ENCODE measurements around the gene SEC14L1. TPM values are rescaled to one million over a fixed set of nuclear protein-coding genes. Genes with fewer than 3 reads are reported as not detected.
"Not testable (repeated sequence)": the region's sequence is repeated elsewhere in the genome, so short reads cannot be mapped to it uniquely, and the experiment has no call there.

Gene SEC14L1
- total RNA-seq, 1 experiment from 2014 or later, result 76.0 TPM

DNA sequence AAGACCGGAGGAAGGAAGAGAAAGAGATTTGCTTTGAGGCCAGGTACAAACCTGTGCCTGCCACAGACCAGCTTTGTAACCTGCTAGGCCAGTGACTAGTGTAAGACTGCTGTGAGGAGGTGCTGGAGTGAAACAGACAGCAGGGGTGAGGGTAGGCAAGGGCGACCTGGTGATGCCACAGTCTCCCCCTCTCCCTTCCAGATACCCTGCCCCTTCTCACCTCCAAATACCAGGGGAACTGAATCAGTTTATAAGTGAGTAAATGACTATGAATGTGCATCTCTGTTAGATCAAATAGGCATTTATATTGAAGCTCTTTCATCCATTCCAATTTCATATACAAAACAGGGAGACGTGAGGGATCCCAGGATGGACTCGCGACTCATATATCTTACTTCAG is 9.4 kb downstream of the SEC14L1 start:
- no peaks in the 10 kb centered on the region for H3K9me3 ChIP-seq (replicated peaks)
- H3K27ac ChIP-seq, result no peak overlapping the region
- H3K27me3 ChIP-seq (replicated peaks), result no peaks in the 10 kb centered on the region
- peaks cover 18% of the 10 kb centered on the region for H3K4me1 ChIP-seq (replicated peaks)
- H3K36me3 ChIP-seq, result peaks cover 96% of the 10 kb centered on the region
- H3K4me3 ChIP-seq, result no peak overlapping the region
- DNase-seq (ENCODE audit: low read depth in 1 of 2, low spot score in 2 of 2), result no peak

- H3K9me3 ChIP-seq (replicated peaks), result no peaks in the 10 kb centered on the region
- DNase-seq (ENCODE audit: low read depth in 1 of 2, low spot score in 2 of 2), result no peak
- H3K4me1 ChIP-seq (replicated peaks), result peaks cover 8% of the 10 kb centered on the region
- H3K27ac ChIP-seq, result no peak overlapping the region
- H3K4me3 ChIP-seq, result no peak overlapping the region
- no peaks in the 10 kb centered on the region for H3K27me3 ChIP-seq (replicated peaks)
- peaks cover 98% of the 10 kb centered on the region for H3K36me3 ChIP-seq
These were observed 10.4 kb downstream of the SEC14L1 start for GRCh38 chr17:77151186-77151585.

- not testable (repeated sequence) for H3K4me3 ChIP-seq; H3K27ac ChIP-seq; H3K27me3 ChIP-seq (replicated peaks); H3K9me3 ChIP-seq (replicated peaks); H3K4me1 ChIP-seq (replicated peaks); DNase-seq (ENCODE audit: low read depth in 1 of 2, low spot score in 2 of 2)
- peaks cover 96% of the 10 kb centered on the region for H3K36me3 ChIP-seq
These were observed 11.3 kb downstream of the SEC14L1 start for GRCh38 chr17:77152056-77152455.

- no peak for DNase-seq (ENCODE audit: low read depth in 1 of 2, low spot score in 2 of 2)
- no peak overlapping the region for H3K4me3 ChIP-seq
- H3K4me1 ChIP-seq (replicated peaks), result no peaks in the 10 kb centered on the region
- peaks cover 93% of the 10 kb centered on the region for H3K36me3 ChIP-seq
- no peaks in the 10 kb centered on the region for H3K27me3 ChIP-seq (replicated peaks)
- no peak overlapping the region for H3K27ac ChIP-seq
- no peaks in the 10 kb centered on the region for H3K9me3 ChIP-seq (replicated peaks)
These were observed 12.7 kb downstream of the SEC14L1 start for GRCh38 chr17:77153472-77153871.

GRCh38 chr17:77153999-77154586 is 13.3 kb downstream of the SEC14L1 start:
- H3K4me3 ChIP-seq, result no peak overlapping the region
- no peaks in the 10 kb centered on the region for H3K27me3 ChIP-seq (replicated peaks)
- no peak overlapping the region for H3K27ac ChIP-seq
- no peaks in the 10 kb centered on the region for H3K4me1 ChIP-seq (replicated peaks)
- H3K36me3 ChIP-seq, result peaks cover 87% of the 10 kb centered on the region
- no peaks in the 10 kb centered on the region for H3K9me3 ChIP-seq (replicated peaks)
- no peak for DNase-seq (ENCODE audit: low read depth in 1 of 2, low spot score in 2 of 2)

- Histone ChIP-seq H3K9me3 (replicated peaks) (no peaks in the 10 kb centered on the region), H3K36me3 (peaks cover 84% of the 10 kb centered on the region), H3K27ac (no peak overlapping the region), H3K27me3 (replicated peaks) (no peaks in the 10 kb centered on the region), H3K4me3 (no peak overlapping the region), H3K4me1 (replicated peaks) (peaks cover 9% of the 10 kb centered on the region)
- no peak for DNase-seq (ENCODE audit: low read depth in 1 of 2, low spot score in 2 of 2)
These were observed 14.4 kb downstream of the SEC14L1 start for GRCh38 chr17:77155125-77155524.

DNA sequence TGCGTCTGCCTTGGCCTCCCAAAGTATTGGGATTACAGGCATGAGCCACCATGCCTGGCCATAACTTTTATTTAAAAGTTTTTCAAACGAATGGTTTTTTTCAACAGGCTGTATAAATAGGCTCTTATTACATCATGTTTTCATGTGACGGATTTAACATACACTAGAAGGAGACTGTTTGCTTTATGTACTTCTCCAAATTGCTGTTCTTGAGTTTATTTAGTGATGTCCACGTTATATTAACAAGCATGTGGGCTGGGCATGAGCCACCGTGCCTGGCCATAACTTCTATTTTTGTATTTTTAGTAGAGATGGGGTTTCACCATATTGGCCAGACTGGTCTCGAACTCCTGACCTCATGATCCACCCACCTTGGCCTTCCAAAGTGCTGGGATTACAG is 17.0 kb downstream of the SEC14L1 start:
- Histone ChIP-seq H3K4me1 (replicated peaks) (peaks cover 33% of the 10 kb centered on the region), H3K36me3 (peaks cover 62% of the 10 kb centered on the region)
- not testable (repeated sequence) for DNase-seq (ENCODE audit: low read depth in 1 of 2, low spot score in 2 of 2); H3K9me3 ChIP-seq (replicated peaks); H3K4me3 ChIP-seq; H3K27me3 ChIP-seq (replicated peaks); H3K27ac ChIP-seq

GRCh38 chr17:77160091-77160874 is 19.5 kb downstream of the SEC14L1 start:
- H3K36me3 ChIP-seq, result peaks cover 50% of the 10 kb centered on the region
- DNase-seq (ENCODE audit: low read depth in 1 of 2, low spot score in 2 of 2), result peak in 1 of 2 experiments; percentile 65
- H3K27me3 ChIP-seq (replicated peaks), result no peaks in the 10 kb centered on the region
- H3K27ac ChIP-seq, result 0 out of 2 replicates have a peak overlapping the region, but pooled peaks have one; percentile 1
- no peaks in the 10 kb centered on the region for H3K9me3 ChIP-seq (replicated peaks)
- H3K4me3 ChIP-seq, result no peak overlapping the region
- peaks cover 59% of the 10 kb centered on the region for H3K4me1 ChIP-seq (replicated peaks)

DNA sequence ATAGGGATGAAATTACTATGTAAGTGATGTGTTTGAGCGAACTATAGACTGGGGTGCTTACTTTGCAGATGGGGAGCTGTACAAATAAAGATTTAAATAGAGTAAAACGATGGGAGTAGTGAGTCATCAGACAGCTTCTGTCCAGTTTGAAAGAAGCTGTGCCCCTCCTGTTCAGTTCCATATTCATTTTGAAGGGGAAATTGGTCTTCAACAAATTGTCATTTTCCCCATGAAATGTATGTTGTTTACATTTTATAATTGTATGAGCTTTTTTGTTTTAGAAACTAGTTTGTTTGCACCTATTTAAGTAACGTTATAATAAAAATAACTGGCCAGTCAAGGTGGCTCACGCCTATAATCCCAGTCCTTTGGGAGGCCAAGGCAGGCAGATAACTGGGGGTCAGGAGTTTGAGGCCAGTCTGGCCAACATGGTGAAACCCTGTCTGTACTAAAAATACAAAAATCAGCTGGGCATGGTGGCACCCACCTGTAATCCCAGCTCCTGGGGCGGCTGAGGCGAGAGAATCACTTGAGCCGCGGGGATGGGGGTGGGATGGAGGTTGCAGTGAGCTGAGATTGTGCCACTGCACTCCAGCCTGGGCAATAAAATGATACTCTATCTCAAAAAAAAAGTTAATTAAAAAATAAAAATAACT is 20.2 kb downstream of the SEC14L1 start:
- Histone ChIP-seq H3K27me3 (replicated peaks) (no peaks in the 10 kb centered on the region), H3K4me1 (replicated peaks) (peaks cover 66% of the 10 kb centered on the region), H3K36me3 (peaks cover 47% of the 10 kb centered on the region), H3K4me3 (no peak overlapping the region), H3K9me3 (replicated peaks) (no peaks in the 10 kb centered on the region), H3K27ac (no peak overlapping the region)
- DNase-seq (ENCODE audit: low read depth in 1 of 2, low spot score in 2 of 2), result no peak

DNA sequence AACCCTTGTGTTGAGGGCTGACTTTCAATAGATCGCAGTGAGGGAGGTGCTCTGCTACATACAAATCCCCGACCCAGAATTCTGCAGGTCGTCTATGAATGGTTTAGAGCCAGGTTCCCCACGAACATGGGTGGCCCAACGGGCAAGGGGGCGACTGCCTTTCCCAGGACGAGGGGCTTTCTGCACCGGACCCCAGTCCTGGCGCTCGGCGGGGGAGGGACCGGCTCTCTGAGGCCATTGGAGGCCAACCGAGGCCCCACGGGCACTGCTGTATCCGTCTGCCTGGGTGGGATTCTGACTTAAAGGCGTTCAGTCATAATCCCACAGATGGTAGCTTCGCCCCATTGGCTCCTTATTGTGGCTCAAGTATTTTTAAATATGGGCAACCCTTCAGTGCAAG is 21.2 kb downstream of the SEC14L1 start:
- H3K4me1 ChIP-seq (replicated peaks), result peaks cover 70% of the 10 kb centered on the region
- H3K27me3 ChIP-seq (replicated peaks), result no peaks in the 10 kb centered on the region
- no peak for DNase-seq (ENCODE audit: low read depth in 1 of 2, low spot score in 2 of 2)
- no peak overlapping the region for H3K4me3 ChIP-seq
- no peaks in the 10 kb centered on the region for H3K9me3 ChIP-seq (replicated peaks)
- no peak overlapping the region for H3K27ac ChIP-seq
- peaks cover 49% of the 10 kb centered on the region for H3K36me3 ChIP-seq

GRCh38 chr17:77163001-77163400 is 22.2 kb downstream of the SEC14L1 start:
- no peaks in the 10 kb centered on the region for H3K27me3 ChIP-seq (replicated peaks)
- peaks cover 9% of the 10 kb centered on the region for H3K9me3 ChIP-seq (replicated peaks)
- peaks cover 52% of the 10 kb centered on the region for H3K36me3 ChIP-seq
- no peak overlapping the region for H3K4me3 ChIP-seq
- DNase-seq (ENCODE audit: low read depth in 1 of 2, low spot score in 2 of 2), result no peak
- no peak overlapping the region for H3K27ac ChIP-seq
- peaks cover 70% of the 10 kb centered on the region for H3K4me1 ChIP-seq (replicated peaks)

- Histone ChIP-seq H3K27ac (peak overlapping the region; percentile 83), H3K36me3 (peaks cover 53% of the 10 kb centered on the region), H3K27me3 (replicated peaks) (no peaks in the 10 kb centered on the region), H3K9me3 (replicated peaks) (peaks cover 16% of the 10 kb centered on the region), H3K4me1 (replicated peaks) (peaks cover 70% of the 10 kb centered on the region), H3K4me3 (no peak overlapping the region)
- DNase-seq (ENCODE audit: low read depth in 1 of 2, low spot score in 2 of 2), result peak in 1 of 2 experiments; percentile 72
These were observed 22.9 kb downstream of the SEC14L1 start for GRCh38 chr17:77163511-77164280.

DNA sequence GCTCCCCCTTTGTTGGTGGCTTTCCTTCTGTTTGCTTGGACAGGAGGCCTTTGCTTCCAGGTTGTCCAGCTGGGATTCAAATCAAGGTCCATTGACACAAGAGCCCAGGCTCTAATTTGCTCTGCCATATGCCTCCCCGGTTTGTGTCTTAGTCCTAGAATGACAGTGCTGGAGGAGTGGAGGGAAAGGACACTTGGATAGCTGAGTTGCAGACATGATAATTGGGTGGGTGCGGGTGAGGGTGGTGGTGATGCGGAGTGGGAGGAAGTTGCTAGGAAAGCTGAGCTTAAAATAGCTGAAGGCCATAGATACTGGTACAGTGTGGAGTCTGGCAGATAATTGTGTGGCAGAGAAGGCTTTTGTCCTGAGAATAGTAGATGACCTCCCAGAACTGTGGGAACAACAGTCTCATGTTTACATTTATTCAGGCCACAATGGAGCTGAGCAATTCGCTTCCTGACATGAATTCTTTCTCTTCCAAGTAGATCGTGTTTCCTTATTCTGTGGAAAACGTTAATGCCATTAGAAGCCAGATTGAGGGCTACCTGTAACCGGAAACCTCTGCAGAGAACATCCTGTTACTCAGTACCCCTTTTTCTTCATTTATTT is 23.8 kb downstream of the SEC14L1 start:
- no peak overlapping the region for H3K4me3 ChIP-seq
- peaks cover 67% of the 10 kb centered on the region for H3K4me1 ChIP-seq (replicated peaks)
- H3K36me3 ChIP-seq, result peaks cover 59% of the 10 kb centered on the region
- H3K27ac ChIP-seq, result peak overlapping the region; percentile 83
- no peaks in the 10 kb centered on the region for H3K27me3 ChIP-seq (replicated peaks)
- peaks cover 17% of the 10 kb centered on the region for H3K9me3 ChIP-seq (replicated peaks)
- DNase-seq (ENCODE audit: low read depth in 1 of 2, low spot score in 2 of 2), result peak; percentile 92 to 97
